GM19468 (cell line): ENCODE results near the gene STK39.

ENCODE experiments used
- ATAC-seq: cut with Tn5 transposase; IDR thresholded peaks from one replicate; pipeline ENCODE4 v1.9.1; 2021; ENCODE audit warnings: mild to moderate bottlenecking, moderate library complexity, moderate number of reproducible peaks; ENCODE audit not compliant: unreplicated experiment; ENCODE audit errors: extremely low read depth

Gene STK39

DNA sequence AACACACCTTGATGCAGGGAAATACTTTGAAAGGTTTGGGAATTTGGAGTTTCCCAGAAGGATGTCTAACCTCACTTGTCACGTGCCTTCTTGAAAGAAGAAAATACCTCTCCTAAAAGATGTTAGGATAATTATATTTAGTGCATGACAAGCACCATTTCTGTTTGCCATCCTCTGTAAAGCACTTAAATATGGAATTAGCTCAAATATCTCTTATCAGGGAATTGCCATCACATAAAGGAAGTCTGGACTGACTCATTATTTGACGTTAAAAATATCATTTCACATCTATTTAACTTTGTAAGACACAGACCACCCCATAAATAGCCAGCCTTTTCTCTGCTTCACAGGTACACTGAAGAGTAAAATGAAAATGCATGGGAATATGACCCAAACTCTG lies 140.1 kb downstream of the STK39 start:
- no peak for ATAC-seq

GRCh38 chr2:168105127-168105683 lies 142.2 kb downstream of the STK39 start:
- no peak for ATAC-seq

DNA sequence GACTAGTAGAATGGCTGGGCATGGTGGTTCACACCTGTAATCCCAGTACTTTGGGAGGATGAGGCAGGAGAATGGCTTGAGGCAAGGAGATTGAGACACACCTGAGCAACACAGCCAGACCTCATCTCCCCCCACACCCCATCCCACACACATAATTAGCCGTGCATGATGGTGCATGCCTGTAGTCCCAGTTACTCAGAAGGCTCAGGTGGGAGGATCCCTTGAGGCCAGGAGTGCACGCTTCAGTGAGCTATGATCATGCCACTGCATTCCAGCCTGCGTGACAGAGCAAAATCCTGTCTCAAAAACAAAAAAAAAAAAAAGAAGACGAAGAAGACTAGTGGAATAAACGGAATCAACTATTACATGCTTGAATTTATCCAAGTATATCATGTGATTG lies 150.0 kb downstream of the STK39 start:
- no peak for ATAC-seq

DNA sequence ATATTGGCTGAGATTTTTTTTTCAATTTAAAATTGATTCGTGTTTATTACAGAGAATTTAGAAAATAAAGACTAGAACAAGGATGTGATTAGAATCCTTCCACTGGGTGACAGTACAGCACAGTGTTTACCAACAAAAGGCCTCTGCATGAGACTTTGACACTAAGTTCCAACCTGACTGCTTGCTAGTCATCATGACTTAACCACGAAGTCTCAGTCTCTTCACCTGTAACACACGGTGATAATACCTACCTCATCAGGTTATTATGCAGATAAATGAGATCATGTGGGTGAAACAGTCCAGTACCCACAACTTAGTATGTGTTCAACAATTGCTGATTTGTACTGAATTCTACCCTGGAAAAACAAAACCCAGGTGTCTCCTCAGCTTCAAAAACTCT lies 151.2 kb downstream of the STK39 start:
- no peak for ATAC-seq

GRCh38 chr2:168091986-168092385 lies 155.4 kb downstream of the STK39 start:
- ATAC-seq: no peak

GRCh38 chr2:168090366-168091135 lies 156.8 kb downstream of the STK39 start:
- ATAC-seq: peak; percentile 99

DNA sequence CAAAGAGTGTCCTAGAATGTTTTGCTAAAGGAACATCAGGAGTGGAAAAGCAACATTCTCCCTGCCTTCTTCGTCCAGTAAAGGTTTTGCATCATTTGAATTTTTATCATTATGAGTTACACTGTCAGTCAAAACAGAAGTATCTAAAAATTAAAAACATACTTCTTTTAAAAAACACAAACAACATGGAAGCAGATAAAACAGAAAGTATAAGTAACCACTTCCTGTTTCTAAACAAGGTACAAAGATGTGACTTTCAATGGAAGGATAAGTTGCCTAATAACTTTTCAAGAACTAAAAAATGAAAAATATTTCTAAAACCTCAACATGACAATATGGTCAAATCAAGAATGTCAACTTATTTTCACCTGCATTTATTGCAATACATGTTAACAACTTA lies 158.2 kb downstream of the STK39 start:
- no peak for ATAC-seq

- ATAC-seq: no peak
Measured at GRCh38 chr2:168087401-168087800, 160.0 kb downstream of the STK39 start.

- ATAC-seq: no peak
Measured at GRCh38 chr2:168086851-168087250, 160.5 kb downstream of the STK39 start.

- no peak for ATAC-seq
Measured at GRCh38 chr2:168085801-168086361, 161.5 kb downstream of the STK39 start.

DNA sequence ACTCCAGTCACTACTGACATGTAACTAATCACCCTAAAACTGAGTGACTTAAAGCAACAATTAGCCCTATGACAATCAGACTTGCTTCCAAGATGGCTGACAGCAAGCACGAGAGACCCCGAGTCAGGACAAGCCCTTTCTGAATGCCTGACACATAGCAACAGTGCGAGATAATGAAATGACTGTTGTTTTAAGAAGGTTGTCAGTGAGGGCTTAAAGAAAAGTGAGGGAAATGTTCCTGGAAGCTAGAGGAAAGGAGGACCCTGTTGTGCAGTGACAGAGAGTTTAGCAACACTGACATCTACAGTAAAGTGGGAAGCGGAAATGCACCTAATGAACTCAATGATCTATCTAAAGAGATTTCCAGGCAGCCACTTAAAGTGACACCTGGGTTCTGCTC lies 163.1 kb downstream of the STK39 start:
- ATAC-seq: no peak

GRCh38 chr2:168081452-168081851 lies 165.9 kb downstream of the STK39 start:
- ATAC-seq: peak; percentile 43

GRCh38 chr2:168079236-168079635 lies 168.2 kb downstream of the STK39 start:
- no peak for ATAC-seq

DNA sequence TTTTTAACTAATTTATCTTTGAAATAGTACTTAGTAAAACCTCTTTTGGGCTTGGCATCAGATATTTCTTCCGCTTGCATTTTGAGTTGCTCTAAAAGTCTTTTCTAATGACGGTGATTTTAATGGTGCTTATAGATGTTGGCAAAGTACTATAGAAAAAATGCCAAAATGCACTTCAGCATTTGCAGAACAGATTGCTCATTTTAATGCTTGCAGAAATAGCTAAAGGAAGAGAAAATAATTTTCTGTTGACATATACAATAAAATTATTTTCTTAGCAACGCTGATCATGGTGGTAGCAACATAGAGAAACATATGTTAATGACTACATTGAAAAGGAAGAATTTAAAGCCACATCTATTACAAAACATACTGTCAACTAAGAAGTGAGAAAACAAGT lies 170.7 kb downstream of the STK39 start:
- no peak for ATAC-seq

DNA sequence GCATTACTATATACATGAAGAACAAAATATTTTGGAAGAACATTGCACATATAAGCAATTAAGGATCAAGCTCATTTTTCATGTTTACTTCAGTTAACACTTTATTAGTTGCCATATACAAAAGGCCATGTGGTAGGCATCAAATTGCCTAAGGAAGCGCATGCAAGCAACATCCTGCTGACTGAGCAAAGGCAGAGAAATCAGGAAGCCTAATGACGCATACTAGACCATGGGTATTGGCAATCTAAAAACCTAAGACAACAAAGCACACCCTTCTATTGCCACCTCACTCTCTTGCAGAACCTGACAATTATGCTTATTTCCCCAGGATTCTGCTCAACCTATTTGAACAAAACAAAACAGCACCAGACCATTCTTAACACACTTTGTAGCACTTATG lies 171.9 kb downstream of the STK39 start:
- ATAC-seq: no peak

GRCh38 chr2:168072626-168073303 lies 174.6 kb downstream of the STK39 start:
- no peak for ATAC-seq

GRCh38 chr2:168064011-168064998 lies 183.1 kb downstream of the STK39 start:
- ATAC-seq: no peak

DNA sequence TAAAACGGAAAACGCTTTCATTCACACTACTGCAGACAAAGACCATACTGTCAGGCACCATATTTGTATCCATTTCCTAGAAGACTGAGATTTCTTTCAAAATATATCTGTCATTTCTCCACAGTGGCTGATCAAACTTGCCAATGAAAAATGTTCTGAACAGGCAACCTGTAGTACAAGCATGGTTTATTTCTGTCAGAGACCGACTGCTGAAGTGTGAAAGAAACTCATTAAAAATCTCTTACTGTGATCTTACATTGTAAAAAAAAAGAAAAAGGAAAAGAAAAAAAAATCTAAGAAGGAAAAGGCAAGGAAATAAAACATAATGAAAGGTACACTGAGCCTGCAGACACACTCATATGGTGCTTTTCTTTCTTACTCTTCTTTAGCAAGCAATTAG lies 184.5 kb downstream of the STK39 start:
- ATAC-seq: no peak

- no peak for ATAC-seq
Measured at GRCh38 chr2:168062054-168062453, 185.3 kb downstream of the STK39 start.
